ENCODE data around the gene INSYN2B. TPM values are rescaled to one million over a fixed set of nuclear protein-coding genes. Genes with fewer than 3 reads are reported as not detected.

Gene INSYN2B
- polyA plus RNA-seq, 1 donor (not counting 4 experiments of a cell fraction or from before 2014, with no cell fraction given), result 0.16 TPM

GRCh38 chr5:169905017-169905416, 75.3 kb downstream of the INSYN2B start:
- H4K20me1 ChIP-seq (ENCODE audit: control insufficient read depth, extremely low read depth, insufficient read depth, low read length), result no peaks in the 10 kb centered on the region
- H2AFZ ChIP-seq (ENCODE audit: control insufficient read depth, low read length), result no peak overlapping the region
- FAIRE-seq, result no peak
- no peaks in the 10 kb centered on the region for H3K36me3 ChIP-seq (ENCODE audit: control insufficient read depth in 2 of 2, extremely low read depth in 1 of 2, insufficient read depth in 2 of 2, low read length in 2 of 2)
- H3K4me1 ChIP-seq (ENCODE audit: control insufficient read depth, extremely low read depth, insufficient read depth, low read length), result no peaks in the 10 kb centered on the region
- H3K9me3 ChIP-seq (ENCODE audit: control insufficient read depth, low read depth, low read length), result no peaks in the 10 kb centered on the region
- H3K4me2 ChIP-seq (ENCODE audit: control insufficient read depth, extremely low read depth, insufficient read depth, low read depth, low read length), result no peak overlapping the region
- dilution Hi-C loops (cut with MboI; ENCODE audit: extremely low pct_ligation_motif_present, low sequenced_read_pairs), result no loop called here
- no peaks in the 10 kb centered on the region for H3K79me2 ChIP-seq (ENCODE audit: control insufficient read depth, insufficient read depth, low read length)
- H3K9me1 ChIP-seq (ENCODE audit: control insufficient read depth, extremely low read depth, insufficient read depth, low read length), result no peaks in the 10 kb centered on the region
- no peak for TF ChIP-seq CTCF (optimal IDR thresholded peaks at IDR 0.05 in 1 of 3, IDR thresholded peaks at IDR 0.05 in 1 of 3, conservative IDR thresholded peaks at IDR 0.05 in 1 of 3; ENCODE audit: extremely low read depth in 1 of 3, insufficient read depth in 2 of 3, low read length in 3 of 3)
- TF ChIP-seq EZH2 (IDR thresholded peaks at IDR 0.05; ENCODE audit: low read length), result no peak
- H3K27me3 ChIP-seq (ENCODE audit: control insufficient read depth, extremely low read depth, insufficient read depth, low read length), result no peaks in the 10 kb centered on the region
- H3K4me3 ChIP-seq (ENCODE audit: control insufficient read depth in 2 of 3, extremely low read depth in 1 of 3, insufficient read depth in 2 of 3, low read depth in 1 of 3, low read length in 3 of 3), result no peak overlapping the region
- H3K9ac ChIP-seq (ENCODE audit: control insufficient read depth, extremely low read depth, insufficient read depth, low read length), result no peak overlapping the region
- no peak for DNase-seq (ENCODE audit: low read depth, low spot score)
- no peak overlapping the region for H3K27ac ChIP-seq (ENCODE audit: control insufficient read depth, insufficient read depth, low read length)

- H3K79me2 ChIP-seq (ENCODE audit: control insufficient read depth, insufficient read depth, low read length), result no peaks in the 10 kb centered on the region
- dilution Hi-C loops (cut with MboI; ENCODE audit: extremely low pct_ligation_motif_present, low sequenced_read_pairs), result no loop called here
- FAIRE-seq, result no peak
These were observed 75.8 kb downstream of the INSYN2B start for GRCh38 chr5:169904508-169904907.

More at GRCh38 chr5:169904508-169904907, 75.8 kb downstream of the INSYN2B start:
- Histone ChIP-seq H3K9me1 (ENCODE audit: control insufficient read depth, extremely low read depth, insufficient read depth, low read length) (no peaks in the 10 kb centered on the region), H2AFZ (ENCODE audit: control insufficient read depth, low read length) (no peak overlapping the region), H3K4me1 (ENCODE audit: control insufficient read depth, extremely low read depth, insufficient read depth, low read length) (no peaks in the 10 kb centered on the region), H3K27me3 (ENCODE audit: control insufficient read depth, extremely low read depth, insufficient read depth, low read length) (no peaks in the 10 kb centered on the region), H3K4me3 (ENCODE audit: control insufficient read depth in 2 of 3, extremely low read depth in 1 of 3, insufficient read depth in 2 of 3, low read depth in 1 of 3, low read length in 3 of 3) (no peak overlapping the region), H4K20me1 (ENCODE audit: control insufficient read depth, extremely low read depth, insufficient read depth, low read length) (no peaks in the 10 kb centered on the region), H3K27ac (ENCODE audit: control insufficient read depth, insufficient read depth, low read length) (no peak overlapping the region), H3K9ac (ENCODE audit: control insufficient read depth, extremely low read depth, insufficient read depth, low read length) (no peak overlapping the region), H3K4me2 (ENCODE audit: control insufficient read depth, extremely low read depth, insufficient read depth, low read depth, low read length) (no peak overlapping the region), H3K9me3 (ENCODE audit: control insufficient read depth, low read depth, low read length) (no peaks in the 10 kb centered on the region), H3K36me3 (ENCODE audit: control insufficient read depth in 2 of 2, extremely low read depth in 1 of 2, insufficient read depth in 2 of 2, low read length in 2 of 2) (no peaks in the 10 kb centered on the region)
- TF ChIP-seq CTCF (optimal IDR thresholded peaks at IDR 0.05 in 1 of 3, IDR thresholded peaks at IDR 0.05 in 1 of 3, conservative IDR thresholded peaks at IDR 0.05 in 1 of 3; ENCODE audit: extremely low read depth in 1 of 3, insufficient read depth in 2 of 3, low read length in 3 of 3), result no peak
- DNase-seq (ENCODE audit: low read depth, low spot score), result no peak
